SK-N-MC (cell line): ENCODE results near the gene ABI3BP.

Experiments used
- EZH2 ChIP-seq: fragments of 200-600 bp; sonication (generic); IDR thresholded peaks from one replicate; pipeline ENCODE4 v1.6.1; 2017; ENCODE audit warnings: antibody characterized with exemption
- POLR2AphosphoS5 ChIP-seq: IDR thresholded peaks from 2 replicates; pipeline ENCODE4 v1.6.1; 2012; ENCODE audit warnings: mild to moderate bottlenecking, low read depth, low read length, borderline replicate concordance

GRCh38 chr3:100966807-100967206, 26.4 kb downstream of the ABI3BP start:
- TF ChIP-seq POLR2AphosphoS5 (no peak), EZH2 (no peak)
